OCI-LY7 (cell line): ENCODE data around the gene CFAP58.

Experiments
- EZH2phosphoT487 ChIP-seq: fragments of 200-600 bp; sonication (generic); IDR thresholded peaks from 2 replicates; pipeline ENCODE4 v1.6.1; 2018; ENCODE audit warnings: low read depth, borderline replicate concordance, mild to moderate bottlenecking, mixed run types, antibody characterized with exemption, low read length, moderate library complexity, mixed read lengths
- TF ChIP-seq, protein P1 (sequence below): fragments of 200-600 bp; sonication (generic); conservative IDR thresholded peaks from 2 replicates; pipeline ENCODE4 v1.5.1; 2014; ENCODE audit warnings: mild to moderate bottlenecking, antibody characterized with exemption, low read length, moderate library complexity, mixed read lengths

- TF ChIP-seq, protein P1, sequence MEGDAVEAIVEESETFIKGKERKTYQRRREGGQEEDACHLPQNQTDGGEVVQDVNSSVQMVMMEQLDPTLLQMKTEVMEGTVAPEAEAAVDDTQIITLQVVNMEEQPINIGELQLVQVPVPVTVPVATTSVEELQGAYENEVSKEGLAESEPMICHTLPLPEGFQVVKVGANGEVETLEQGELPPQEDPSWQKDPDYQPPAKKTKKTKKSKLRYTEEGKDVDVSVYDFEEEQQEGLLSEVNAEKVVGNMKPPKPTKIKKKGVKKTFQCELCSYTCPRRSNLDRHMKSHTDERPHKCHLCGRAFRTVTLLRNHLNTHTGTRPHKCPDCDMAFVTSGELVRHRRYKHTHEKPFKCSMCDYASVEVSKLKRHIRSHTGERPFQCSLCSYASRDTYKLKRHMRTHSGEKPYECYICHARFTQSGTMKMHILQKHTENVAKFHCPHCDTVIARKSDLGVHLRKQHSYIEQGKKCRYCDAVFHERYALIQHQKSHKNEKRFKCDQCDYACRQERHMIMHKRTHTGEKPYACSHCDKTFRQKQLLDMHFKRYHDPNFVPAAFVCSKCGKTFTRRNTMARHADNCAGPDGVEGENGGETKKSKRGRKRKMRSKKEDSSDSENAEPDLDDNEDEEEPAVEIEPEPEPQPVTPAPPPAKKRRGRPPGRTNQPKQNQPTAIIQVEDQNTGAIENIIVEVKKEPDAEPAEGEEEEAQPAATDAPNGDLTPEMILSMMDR, result no peak
- TF ChIP-seq EZH2phosphoT487, result no peak
These were observed 42.9 kb downstream of the CFAP58 start for GRCh38 chr10:104396581-104396980.
